HG02840 (cell line): ENCODE measurements around the gene TNNC2.
"Not testable (repeated sequence)": the region's sequence is repeated elsewhere in the genome, so short reads cannot be mapped to it uniquely, and the experiment has no call there.

Experiments
- ATAC-seq: cut with Tn5 transposase; IDR thresholded peaks from one replicate; pipeline ENCODE4 v1.9.1; 2021; ENCODE audit warnings: mild to moderate bottlenecking, moderate library complexity, moderate number of reproducible peaks; ENCODE audit not compliant: unreplicated experiment, low FRiP score

TNNC2 gene

DNA sequence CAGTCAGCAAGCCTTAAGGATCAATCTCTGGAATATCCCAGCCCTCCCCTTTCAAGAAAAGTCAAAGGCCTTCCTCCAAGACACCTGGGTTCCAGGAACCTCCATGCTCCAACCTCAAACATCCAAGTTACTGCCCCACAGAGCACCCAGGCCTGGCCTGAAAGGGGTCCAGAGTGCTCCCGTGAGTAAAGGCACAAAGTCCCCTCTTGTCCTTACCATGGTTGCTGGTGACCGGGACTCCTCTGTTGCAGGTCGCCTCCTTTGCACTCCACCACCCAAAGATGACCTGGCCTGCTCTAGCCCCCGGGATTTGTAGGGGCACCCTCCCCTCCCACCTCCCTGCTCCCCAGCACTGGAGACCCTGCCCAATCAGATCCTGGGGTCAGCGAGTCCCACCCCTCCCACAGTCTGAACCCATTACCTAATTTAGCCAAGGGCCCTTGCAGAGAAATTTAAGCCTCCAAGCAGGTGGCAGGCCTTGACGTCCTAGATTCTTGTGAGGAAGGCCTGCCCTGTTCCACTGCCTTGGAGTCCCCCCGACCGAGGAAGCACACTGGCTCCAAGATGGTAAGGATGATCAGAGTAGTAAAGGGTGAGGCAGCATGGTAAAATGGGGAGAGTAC is at the start of gene TNNC2:
TNNC2 (minus strand) TSS at position 283 of the 623 bp plus-strand sequence; CDS start at position 219, 64 bp downstream.
- ATAC-seq: no peak

- no peak for ATAC-seq
These were observed 47.5 kb upstream of the TNNC2 start for GRCh38 chr20:45874576-45874975.

- ATAC-seq: not testable (repeated sequence)
These were observed 47.0 kb upstream of the TNNC2 start for GRCh38 chr20:45874104-45874481.

- no peak for ATAC-seq
These were observed 46.4 kb upstream of the TNNC2 start for GRCh38 chr20:45873409-45874103.

DNA sequence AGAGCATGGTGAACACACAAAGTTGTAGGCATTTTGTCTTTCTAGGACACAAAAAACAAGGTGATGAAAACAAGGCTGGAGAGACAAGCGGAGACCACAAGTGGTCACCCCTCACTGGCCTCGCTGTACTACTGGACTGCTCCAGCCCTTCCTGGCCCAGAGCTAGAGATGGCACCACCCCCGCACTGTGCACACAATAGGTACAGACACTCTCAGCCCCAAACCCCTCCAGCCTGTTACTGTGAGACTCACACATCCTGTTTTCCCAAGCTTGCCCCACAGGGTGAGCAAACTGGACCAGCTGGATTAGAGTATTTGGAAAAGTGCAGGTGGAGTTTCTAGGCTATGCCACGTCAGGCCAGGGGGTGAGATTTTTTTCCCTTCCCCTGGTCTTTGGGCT is 45.5 kb upstream of the TNNC2 start:
- no peak for ATAC-seq

DNA sequence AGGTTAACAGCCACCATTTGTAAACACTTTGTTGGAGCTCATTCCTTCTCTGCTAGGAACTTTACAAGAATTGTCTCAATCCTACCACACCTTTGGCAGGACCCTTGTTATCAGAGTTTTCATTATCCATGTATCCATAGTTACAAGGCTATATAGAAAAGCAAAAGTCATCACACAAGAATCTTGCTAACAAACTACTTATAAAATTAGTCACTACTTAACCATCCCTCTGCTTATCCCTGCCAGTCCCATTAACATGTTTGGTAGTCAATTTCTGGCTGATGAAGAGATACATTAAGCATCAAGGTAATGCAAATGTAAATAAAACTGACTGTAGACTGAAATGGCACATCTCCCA is 40.7 kb upstream of the TNNC2 start:
- no peak for ATAC-seq

DNA sequence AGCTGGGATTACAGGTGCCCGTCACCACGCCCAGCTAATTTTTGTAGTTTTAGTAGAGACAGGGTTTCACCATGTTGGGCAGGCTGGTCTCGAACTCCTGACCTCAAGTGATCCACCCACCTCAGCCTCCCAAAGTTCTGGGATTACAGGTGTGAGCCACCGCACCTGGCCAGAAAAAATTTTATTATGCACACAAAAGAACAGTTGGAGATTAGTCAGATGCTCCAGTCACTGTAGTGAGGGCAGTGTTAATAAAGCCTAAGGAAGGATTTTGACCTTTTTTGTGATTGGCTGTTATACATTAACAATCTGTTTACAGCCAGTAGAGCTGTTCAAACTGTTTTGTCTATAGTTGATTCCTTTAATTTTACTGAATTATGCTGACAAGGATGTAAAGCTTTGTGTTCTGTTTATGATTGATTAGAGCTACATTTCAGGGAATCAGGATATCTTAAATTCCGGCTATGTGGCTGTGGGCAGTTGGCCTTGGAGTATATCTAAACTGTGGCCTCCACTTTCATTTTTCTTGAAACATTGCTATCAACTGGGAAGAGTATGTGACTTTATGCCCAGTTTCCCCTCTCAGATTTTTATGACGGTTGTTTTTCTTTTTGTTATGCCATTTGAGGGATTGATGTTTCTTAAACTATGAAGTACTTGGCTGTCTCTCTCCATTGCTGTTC is 40.2 kb upstream of the TNNC2 start:
- no peak for ATAC-seq

DNA sequence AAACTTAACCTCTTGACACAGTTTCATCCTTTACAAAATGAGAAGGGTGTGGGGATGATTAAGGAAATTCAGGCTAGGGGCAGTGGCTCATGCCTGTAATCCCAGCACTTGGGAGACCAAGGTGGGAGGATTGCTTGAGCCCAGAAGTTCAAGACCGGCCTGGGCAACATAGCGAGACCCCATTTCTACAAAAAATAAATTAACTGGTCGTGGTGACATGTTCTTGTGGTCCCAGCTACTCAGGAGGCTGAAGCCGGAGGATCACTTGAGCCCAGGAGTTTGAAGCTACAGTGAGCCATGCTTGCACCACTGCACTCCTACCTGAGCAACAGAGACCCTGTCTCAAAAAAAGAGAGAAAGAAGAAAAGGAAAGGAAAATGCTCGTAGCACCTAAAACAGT is 39.3 kb upstream of the TNNC2 start:
- ATAC-seq: no peak

DNA sequence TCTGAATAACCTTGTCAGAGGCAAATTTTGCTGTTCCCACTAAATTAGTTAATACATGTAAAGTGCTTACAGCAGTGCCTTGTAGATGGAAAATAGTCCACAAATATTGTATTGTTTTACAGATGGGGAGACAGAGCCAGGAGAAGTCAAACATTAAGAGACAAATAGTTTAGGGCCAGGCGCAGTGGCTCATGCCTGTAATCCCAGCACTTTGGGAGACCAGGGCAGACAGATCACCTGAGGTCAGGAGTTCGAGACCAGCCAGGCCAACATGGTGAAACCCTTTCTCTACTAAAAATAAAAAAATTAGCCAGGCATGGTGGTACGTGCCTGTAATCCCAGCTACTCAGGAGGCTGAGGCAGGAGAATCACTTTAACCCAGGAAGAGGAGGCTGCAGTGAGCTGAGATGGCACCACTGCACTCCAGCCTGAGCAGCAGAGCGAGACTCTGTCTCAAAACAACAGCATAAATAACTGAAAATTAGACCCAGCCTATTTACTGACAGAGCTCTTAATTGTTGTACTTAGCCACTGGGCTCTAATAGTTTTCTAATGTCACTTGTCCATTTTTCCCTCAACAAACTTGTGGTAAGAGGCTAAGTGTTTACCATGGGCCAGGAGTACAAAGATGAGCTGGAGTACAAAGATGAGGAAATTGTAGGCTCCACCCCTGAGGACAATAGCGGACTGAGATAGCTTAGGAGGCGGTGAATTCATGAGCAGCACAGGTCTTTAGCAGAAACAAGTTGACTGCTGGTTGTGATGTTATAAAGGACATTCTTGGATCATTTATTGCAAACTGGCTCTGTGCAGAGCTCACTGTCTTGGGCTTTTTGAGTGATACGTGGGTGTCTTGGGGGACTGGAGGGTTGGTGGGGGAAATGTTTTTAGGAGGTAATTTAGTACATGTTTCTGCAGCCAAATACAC is 36.7 kb upstream of the TNNC2 start:
- no peak for ATAC-seq

DNA sequence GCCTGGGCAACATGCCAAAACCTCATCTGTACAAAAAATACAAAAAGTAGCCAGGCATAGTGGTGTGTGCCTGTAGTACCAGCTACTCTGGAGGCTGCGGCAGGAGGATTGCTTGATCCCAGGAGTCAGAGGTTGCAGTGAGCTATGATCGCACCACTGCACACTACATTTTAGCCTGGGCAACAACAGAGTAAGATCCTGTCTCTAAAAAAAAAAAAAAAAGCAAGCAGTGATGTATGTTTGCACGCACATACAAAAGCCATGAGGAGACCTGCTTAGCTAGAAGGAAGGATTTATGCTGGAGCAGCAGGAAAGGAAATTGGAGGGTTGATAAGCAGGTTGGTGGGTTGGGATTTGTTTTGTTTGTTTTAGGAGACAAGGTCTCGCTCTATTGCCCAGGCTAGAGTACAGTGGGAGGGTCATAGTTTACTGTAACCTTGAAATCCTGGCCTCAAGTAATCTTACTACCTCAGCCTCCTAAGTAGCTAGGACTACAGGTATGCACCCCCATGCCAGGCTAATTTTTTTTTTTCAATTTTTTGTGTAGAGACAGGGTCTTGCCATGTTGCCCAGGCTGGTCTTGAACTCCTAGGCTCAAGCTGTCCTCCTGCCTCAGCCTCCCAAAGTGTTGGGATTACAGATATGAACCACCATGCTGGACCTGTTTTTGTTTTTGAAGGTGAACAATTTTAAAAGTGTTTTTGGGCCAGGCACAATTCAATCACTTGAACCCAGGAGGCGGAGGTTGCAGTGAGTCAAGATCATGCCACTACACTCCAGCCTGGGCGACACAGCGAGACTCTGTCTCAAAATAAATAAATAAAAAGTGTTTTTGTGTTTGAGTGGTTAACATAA is 34.3 kb upstream of the TNNC2 start:
- ATAC-seq: no peak

DNA sequence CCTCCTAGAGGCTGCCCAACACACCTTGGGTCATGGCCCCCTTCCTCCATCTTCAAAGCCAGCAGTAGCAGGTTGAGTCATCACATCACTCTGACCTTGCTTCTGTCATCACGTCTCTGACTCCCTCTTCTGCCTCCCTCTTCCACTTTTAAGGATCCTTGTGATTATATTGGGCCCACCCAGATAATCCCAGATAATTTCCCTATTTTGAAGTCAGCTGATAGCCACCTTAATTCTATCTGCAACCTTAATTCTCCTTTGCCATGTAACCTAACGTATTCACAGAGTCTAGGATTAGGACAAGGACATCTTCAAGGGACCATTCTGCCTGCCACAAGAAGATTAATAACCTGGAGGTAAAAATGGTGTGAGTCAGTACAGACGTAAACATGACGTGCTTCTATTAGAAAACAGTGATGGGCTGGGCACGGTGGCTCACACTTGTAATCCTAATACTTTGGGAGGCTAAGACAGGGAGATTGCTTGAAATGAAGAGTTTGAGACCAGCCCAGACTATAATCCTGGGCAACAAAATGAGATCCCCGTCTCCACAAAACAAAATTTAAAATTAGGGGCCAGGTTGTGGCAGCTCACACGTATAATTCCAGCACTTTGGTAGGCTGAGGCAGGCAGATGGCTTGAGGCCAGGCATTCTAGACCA is 33.6 kb upstream of the TNNC2 start:
- no peak for ATAC-seq

DNA sequence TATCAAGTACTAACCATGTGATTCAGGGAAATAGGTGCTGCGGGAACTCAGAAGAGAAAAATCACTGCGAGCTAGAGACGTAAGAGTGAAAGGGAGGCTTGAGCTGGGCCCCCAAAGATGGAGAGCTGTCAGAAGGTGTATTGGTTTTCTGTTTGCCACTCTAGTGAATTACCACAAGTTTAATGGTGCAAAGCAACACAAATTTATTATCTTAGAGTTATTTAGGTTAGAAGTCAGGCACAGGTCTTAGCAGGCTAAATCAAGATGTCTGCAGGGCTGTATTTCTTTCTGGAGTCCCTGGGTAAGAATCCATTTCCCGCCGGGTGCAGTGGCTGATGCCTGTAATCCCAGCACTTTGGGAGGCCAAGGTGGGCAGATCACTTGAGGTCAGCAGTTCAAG is 32.8 kb upstream of the TNNC2 start:
- no peak for ATAC-seq

- ATAC-seq: peak; percentile 6
These were observed 30.7 kb upstream of the TNNC2 start for GRCh38 chr20:45857882-45858216.

- peak; percentile 98 for ATAC-seq
These were observed 30.2 kb upstream of the TNNC2 start, which contains the start of the genes ACOT8 and ZSWIM3 for GRCh38 chr20:45857114-45857881. TSS of gene ACOT8 (minus strand) at chr20:45857392. CDS start at chr20:45857315, 77 bp downstream. TSS of gene ZSWIM3 (plus strand) at chr20:45857614. CDS start at chr20:45857826, 212 bp downstream.

DNA sequence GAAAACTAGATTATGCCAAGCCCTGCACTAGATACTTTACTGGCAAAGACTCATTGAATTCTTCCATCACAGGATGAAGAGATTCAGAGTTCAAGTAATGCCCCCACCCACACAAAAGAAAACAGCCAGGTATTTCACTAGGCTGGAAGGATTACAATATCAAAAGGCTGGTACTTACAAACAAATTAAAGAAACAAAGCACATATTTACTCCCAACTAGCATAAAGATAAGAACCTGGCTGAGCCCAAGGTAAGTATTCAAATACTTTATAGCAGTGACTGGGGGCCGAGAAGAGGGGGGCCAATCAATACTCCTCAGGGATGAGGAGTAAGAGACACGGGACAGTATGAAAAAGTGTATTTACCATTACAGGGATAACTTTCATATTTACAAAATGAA is 26.4 kb upstream of the TNNC2 start:
- ATAC-seq: no peak

DNA sequence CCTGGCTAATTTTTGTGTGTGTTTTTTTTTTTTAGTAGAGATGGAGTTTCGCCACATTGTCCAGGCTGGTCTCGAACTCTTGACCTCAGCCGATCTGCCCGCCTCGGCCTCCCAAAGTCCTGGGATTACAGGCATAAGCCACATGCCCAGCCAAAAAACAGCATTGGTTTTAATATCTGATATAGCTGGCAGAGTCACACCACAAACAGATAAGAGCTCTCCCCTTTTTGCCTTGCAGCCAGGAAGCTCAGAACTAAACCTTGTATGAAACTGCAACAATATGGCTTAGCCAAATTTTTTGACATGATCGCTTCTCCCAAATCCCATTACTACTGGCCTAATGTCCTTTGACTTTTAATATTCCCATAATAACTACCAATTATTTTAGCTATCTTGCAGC is 25.2 kb upstream of the TNNC2 start:
- ATAC-seq: no peak

- ATAC-seq: no peak
These were observed 24.4 kb upstream of the TNNC2 start for GRCh38 chr20:45851501-45851900.

DNA sequence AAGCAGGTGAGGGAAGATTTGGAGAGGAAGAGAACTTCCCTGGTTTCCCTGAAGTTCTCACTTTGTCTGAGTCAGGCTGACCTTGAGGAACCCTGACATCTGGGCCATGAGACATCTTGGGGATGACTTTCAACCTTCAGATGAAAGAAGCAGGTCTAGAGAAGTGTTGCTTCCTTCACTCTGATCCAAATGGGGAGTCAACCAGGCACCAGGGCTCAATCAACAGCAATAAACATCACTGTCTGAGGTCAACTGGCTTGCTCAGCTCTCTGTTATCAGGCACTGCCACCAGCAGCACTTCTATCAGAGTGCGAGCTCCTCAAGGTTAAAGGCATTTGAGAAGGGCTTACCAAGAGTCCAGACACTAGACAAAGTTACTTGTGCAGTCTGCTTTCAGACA is 23.8 kb upstream of the TNNC2 start:
- no peak for ATAC-seq

DNA sequence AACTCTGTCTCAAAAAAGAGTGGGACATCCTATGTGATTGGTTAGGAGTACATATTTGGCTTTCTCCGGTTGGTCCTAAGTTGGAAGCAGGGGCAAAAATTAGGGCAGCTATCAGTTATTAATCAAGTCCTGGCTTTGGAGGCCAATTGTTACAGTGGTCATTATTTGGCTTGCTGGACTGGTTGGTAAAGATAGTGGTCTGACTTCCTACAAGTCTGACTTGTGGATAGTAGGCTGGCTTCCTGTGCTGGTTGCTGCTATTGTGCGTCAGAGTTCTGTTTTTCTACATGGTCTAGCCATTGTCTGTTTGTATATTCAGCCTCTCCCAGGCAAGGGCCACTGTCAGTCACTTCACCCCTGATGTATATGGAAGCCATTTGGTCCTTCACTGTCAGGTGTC is 23.1 kb upstream of the TNNC2 start:
- ATAC-seq: no peak
